ENCODE data around the gene LHFPL2.
A peak's percentile ranks its signal among the peaks of the same experiment; 100 is the strongest.

Gene LHFPL2

GRCh38 chr5:78562714-78563330 lies 85.8 kb downstream of the LHFPL2 start:
- DNase-seq, result no peak

GRCh38 chr5:78562001-78562400 lies 86.6 kb downstream of the LHFPL2 start:
- no peak for DNase-seq

DNA sequence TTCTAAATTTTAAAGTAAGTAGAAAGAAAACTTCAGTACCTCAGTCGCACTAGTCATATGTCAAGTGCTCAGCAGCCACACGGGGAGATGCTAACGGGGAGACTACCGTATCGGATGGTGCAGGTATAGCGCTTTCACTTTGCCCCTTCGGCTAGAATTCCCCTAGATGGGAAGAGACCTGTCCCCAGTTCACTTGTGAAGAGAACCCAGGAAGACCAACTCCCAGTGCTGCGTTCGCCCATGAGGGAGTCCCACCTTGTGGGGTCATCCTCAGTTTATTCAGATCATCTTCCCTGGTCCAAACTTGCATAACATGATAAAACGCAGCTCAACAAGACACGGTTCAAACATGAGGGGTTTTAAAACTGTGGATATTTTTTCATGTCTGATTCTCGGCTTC lies 87.3 kb downstream of the LHFPL2 start:
- DNase-seq, result no peak

DNA sequence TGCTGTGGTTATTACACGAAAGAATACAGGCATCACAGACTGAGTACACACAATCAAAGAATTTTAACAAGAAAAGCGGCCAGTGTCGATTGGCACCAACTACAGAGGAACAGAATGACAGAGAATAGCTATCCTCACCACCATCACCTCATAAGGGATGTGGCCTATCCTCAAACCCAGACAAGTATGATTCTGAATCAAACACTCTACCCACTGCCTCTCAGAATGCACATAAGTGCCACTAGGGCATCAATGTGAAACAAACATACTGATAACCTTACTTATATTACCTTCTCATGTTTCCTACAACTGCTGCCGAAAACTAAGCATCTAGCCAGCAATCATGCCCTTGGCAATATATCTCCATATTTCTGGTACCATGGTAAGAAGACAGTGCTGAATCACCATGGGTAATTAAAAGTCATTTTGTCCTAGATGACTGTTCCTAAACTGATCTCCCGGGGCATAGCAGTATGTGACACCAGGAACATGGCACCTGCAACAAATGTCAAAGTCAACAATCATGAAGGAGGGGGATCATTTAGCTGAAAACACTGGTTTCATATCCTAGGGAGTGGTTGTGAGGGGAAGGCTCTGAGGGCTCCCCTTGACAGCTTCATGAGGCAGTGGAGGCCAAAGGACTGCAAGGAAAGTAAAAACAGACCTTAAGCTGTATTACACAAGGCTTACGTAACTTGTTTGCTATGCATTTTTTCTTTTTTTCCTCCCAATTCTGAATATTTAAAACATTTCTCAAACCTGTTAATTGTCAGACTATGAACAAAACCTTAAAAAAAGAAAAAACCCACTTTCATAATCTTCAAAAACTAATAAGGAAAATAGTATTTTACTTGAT lies 88.3 kb downstream of the LHFPL2 start:
- no peak for DNase-seq

GRCh38 chr5:78557601-78558000 lies 91.0 kb downstream of the LHFPL2 start:
- DNase-seq, result no peak

DNA sequence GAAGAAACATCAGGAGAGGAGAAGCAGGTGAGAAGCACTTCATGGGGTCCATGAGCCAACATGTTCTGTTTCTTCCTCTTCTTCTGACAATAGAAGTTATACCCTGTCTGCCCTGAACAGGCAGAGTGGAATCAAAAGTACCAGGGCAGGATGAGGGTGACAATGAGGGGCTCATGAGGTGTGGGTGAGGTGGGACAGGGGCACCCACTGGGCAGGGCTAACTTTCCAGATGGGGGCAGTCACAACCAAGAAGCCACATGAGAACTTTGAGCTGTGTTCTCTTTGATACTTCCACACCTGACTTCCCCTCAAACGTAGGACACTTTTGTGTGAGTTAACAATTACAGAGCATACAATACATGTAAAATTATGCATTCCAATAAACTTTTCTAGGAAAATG lies 92.7 kb downstream of the LHFPL2 start:
- no peak for DNase-seq

DNA sequence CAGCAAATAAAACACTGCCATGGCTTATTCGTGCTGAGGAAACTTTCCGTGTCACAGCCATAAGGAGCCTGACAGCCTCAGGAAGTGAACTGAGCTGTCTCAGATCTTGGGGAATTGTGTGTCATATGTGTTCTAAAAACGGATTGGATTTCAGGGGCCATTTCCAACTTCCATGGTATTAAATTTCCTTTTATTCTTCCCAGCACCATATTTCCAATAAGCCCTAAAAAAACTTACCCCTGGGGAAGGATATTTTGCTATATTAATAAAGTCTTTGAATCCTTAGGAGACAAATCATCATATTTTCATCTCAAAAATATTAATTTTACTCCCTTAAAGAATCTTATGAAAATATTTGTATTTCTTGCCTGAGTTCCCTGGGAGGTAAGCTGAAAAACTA lies 93.9 kb downstream of the LHFPL2 start:
- DNase-seq, result no peak

GRCh38 chr5:78553580-78554353 lies 94.8 kb downstream of the LHFPL2 start:
- DNase-seq, result no peak

GRCh38 chr5:78552729-78553342 lies 95.7 kb downstream of the LHFPL2 start:
- DNase-seq, result no peak

DNA sequence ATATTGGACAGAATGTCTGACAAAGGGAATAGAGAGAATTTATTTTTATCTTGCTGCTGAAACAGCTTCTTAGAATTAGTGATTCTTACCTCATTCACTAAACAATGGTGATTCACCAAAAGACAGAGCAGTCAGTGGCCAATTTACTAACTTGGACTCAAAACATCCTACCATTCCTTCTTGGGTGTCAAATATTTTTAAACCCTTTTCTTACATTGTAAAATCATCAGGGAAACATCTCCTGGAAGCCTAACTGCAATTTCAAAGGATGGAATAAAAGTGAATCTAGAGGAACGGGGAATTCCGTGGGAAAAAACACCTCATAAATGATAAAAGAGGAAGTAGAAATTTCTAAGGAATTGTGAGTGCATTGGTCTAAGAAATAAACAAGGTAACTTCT lies 97.7 kb downstream of the LHFPL2 start:
- no peak for DNase-seq

GRCh38 chr5:78549043-78549442 lies 99.5 kb downstream of the LHFPL2 start:
- no peak for DNase-seq

DNA sequence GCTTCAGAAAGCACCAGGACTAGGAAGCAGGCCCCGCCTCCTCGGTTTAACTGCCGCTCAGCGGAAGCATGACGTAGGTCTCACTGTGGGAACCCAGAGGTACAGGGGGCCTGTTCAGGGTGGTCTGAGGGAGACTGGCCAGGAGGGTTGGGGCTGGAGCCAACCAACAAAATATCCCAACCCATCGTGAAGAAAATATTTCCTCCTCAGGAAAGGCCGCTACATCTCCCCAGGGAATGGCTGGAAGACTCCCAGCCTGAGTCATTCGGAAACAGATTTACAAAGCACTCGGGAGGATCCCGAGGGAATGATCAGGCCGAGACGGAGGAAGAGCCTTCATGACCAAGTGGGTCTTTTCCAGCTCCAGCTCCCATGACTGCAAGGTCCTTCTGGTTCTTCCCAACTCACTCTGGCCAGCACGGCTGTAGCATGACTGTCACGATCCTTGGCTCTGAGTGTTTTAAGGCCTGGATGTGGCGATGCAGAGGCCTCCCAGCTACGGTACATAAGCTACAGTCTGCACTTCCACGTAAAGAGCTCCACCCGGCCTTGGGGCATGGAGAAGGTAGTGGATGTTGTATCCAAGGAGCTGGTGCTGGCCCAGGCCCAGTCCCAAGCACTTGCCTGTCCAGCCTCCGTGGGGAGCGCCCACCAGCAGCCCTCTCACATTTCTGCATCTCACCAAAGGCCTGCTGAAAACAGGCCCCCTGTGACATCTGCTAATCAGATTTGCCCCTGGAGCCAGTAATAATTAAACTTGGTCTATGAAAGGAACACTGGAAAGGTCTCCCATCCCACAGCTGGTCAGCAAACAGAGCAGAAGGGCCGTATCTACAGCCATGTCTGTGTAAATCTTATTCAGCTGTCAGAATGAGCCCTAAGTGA lies 100.6 kb downstream of the LHFPL2 start:
- no peak for DNase-seq

GRCh38 chr5:78547183-78547582 lies 101.4 kb downstream of the LHFPL2 start:
- no peak for DNase-seq

- no peak for DNase-seq
Measured at GRCh38 chr5:78546276-78546996, 102.1 kb downstream of the LHFPL2 start.

DNA sequence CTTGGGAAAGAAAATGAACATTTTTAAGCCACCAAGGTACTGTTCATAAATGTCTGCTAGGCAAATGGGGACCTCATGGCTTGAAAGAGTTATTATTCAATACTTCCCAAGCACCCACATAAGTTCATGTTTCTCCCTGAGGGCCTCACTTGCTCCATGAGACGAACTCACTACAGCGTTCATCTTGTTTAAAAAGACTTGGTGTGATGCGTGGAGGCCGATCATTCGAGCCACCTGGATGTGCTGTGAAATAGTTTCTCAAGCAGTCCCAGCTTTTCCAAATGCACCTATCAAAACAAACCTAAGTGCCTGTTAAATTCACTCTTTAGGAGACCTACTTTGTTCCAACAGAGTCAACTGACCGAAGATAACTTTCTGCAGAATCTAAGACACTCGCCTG lies 103.2 kb downstream of the LHFPL2 start:
- DNase-seq, result no peak

DNA sequence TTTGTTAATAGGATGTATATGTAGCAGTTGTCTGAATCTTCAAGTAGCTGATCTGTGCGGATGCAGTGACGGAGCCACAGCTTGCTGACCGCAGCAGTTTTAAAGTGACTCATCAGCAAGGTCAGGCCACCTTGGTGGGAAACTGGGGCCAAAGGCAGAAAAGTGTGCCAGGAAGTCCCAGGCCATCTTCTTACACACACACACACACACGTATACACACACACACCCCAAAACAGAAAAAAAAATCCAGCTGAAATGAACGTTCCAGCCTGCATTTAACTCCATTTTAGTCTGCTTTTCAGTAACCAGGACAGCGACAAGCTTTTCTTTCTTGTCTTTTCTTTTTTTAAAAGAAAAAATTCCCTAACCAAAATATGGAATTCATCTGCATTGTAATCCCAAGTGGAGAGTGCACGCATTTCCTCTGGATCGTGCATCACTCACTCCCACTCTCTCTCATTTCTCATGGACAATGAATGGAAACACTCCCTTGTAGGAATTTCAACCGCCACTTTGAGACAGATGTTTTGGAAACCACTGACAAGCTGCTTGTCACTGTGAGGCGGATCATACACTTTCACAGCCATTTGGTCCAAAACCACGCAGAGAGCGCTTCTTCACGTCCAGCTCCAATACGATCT lies 103.9 kb downstream of the LHFPL2 start:
- DNase-seq, result peak; percentile 24

GRCh38 chr5:78543916-78544315 lies 104.7 kb downstream of the LHFPL2 start:
- no peak for DNase-seq

- DNase-seq, result no peak
Measured at GRCh38 chr5:78543292-78543691, 105.3 kb downstream of the LHFPL2 start.

- DNase-seq, result no peak
Measured at GRCh38 chr5:78542321-78542840, 106.2 kb downstream of the LHFPL2 start.

DNA sequence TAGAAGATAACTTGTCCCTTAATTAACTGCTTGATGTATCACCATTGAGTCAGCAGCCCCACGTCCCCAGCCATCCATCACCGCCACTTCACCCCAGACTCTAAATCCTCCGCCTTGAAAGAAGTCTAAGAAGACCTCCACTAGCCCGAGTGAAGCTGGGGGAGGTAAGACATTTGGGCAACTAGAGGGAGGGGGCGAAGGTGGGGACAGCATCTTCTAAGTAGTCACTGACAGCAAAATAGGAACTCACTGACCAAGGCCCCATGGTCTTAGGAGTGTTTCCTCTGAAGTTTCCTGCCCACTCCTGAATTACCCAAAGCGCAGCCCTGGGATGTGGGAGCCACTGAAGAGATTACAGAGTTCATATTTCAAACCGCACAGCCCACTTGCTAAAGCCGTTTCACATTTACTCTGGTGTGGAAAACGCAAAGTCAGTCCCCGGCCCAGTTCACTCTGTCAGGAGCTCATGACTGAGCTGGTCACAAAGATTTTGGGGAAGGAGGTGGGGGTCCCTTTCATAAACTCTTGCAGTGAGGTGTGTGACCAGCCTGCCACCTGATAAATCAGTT lies 107.4 kb downstream of the LHFPL2 start:
- DNase-seq, result no peak

Data from RPMI8226 (cell line).